WERI-Rb-1 (cell line): Measurements from ENCODE around the gene HBP1.

ENCODE experiments used
- DNase-seq: peaks from one replicate; pipeline ENCODE4 v3.0.0-alpha.2; 2020
- H3K27ac ChIP-seq: fragments of 250-450 bp; sonication (Bioruptor Pico); 2 replicates; pipeline ENCODE4 v1.5.1; 2020; ENCODE audit warnings: mild to moderate bottlenecking, moderate library complexity
- H3K27me3 ChIP-seq: fragments of 250-450 bp; sonication (Bioruptor Pico); 2 replicates; pipeline ENCODE4 v1.5.1; 2021; ENCODE audit warnings: mild to moderate bottlenecking, low read depth, moderate library complexity; ENCODE audit not compliant: insufficient read depth, severe bottlenecking
- H3K36me3 ChIP-seq: fragments of 250-450 bp; sonication (Bioruptor Pico); 2 replicates; pipeline ENCODE4 v1.5.1; 2020; ENCODE audit warnings: mild to moderate bottlenecking, moderate library complexity
- H3K4me3 ChIP-seq: 2 replicates; pipeline ENCODE4 v1.5.1; 2011; ENCODE audit warnings: low read depth, mild to moderate bottlenecking, control low read depth, low read length
- H3K9me3 ChIP-seq: fragments of 250-450 bp; sonication (Bioruptor Pico); 2 replicates; pipeline ENCODE4 v1.5.1; 2021; ENCODE audit warnings: mild to moderate bottlenecking, moderate library complexity; ENCODE audit not compliant: severe bottlenecking
- TF ChIP-seq, protein P1 (sequence below): IDR thresholded peaks from 2 replicates; pipeline ENCODE4 v1.5.1; 2011; ENCODE audit warnings: low read depth, mild to moderate bottlenecking, control low read depth, inconsistent platforms, low read length

HBP1 gene, protein sequence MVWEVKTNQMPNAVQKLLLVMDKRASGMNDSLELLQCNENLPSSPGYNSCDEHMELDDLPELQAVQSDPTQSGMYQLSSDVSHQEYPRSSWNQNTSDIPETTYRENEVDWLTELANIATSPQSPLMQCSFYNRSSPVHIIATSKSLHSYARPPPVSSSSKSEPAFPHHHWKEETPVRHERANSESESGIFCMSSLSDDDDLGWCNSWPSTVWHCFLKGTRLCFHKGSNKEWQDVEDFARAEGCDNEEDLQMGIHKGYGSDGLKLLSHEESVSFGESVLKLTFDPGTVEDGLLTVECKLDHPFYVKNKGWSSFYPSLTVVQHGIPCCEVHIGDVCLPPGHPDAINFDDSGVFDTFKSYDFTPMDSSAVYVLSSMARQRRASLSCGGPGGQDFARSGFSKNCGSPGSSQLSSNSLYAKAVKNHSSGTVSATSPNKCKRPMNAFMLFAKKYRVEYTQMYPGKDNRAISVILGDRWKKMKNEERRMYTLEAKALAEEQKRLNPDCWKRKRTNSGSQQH

DNA sequence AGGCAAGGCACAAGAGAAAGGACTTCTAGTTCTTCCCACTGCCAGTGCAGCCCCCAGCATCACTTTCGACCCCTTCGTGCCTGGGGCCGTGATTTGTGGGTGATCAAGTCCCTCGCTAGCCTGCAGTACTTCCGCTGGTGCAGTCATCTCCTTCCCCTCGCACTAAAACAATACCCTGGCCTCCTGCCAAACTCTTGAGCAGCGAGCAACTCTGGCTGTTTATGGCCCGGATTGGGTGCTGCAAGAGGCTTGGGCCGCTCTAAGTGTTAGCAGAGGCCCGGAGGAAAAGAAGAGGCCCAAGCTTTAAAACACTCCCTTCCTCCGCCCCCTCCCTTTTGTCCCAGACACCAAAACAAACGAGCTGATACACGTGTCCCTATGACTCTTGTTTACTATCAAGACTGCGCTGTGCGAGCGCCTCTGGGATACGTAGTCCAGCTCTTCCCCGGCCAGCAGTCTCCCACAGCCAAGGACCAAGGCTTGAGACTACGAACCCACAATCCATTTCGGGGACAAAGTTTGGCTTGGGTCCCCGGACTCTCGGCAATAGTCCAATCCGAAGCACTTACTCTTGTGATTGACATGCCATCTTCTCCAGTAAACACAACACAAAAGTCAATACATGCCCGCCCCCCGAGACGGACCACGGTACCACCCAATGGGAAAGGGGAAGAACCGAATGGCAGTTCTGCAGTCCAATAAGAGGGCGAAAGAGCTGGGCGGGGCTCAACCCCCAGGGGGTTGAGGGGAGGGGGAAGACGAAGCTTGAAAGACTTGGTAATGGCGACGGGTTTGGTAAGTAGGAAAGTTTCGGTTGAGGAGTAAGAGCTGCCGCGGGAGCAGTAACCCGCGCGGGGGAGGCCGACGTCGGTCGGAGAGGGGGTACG lies at the start of gene HBP1:
Gene HBP1 (plus strand): TSS at position 771 of the 887 bp plus-strand sequence. CDS start 10,891 bp downstream, outside the sequence.
- Histone ChIP-seq H3K4me3 (peak within 1 kb of the TSS; percentile 86), H3K36me3 (no peaks in the 10 kb centered on the region), H3K27me3 (no peaks in the 10 kb centered on the region), H3K9me3 (no peaks in the 10 kb centered on the region), H3K27ac (peak within 1 kb of the TSS; percentile 90)
- TF ChIP-seq, protein P1, sequence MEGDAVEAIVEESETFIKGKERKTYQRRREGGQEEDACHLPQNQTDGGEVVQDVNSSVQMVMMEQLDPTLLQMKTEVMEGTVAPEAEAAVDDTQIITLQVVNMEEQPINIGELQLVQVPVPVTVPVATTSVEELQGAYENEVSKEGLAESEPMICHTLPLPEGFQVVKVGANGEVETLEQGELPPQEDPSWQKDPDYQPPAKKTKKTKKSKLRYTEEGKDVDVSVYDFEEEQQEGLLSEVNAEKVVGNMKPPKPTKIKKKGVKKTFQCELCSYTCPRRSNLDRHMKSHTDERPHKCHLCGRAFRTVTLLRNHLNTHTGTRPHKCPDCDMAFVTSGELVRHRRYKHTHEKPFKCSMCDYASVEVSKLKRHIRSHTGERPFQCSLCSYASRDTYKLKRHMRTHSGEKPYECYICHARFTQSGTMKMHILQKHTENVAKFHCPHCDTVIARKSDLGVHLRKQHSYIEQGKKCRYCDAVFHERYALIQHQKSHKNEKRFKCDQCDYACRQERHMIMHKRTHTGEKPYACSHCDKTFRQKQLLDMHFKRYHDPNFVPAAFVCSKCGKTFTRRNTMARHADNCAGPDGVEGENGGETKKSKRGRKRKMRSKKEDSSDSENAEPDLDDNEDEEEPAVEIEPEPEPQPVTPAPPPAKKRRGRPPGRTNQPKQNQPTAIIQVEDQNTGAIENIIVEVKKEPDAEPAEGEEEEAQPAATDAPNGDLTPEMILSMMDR = no peak
- peak; percentile 98 for DNase-seq

DNA sequence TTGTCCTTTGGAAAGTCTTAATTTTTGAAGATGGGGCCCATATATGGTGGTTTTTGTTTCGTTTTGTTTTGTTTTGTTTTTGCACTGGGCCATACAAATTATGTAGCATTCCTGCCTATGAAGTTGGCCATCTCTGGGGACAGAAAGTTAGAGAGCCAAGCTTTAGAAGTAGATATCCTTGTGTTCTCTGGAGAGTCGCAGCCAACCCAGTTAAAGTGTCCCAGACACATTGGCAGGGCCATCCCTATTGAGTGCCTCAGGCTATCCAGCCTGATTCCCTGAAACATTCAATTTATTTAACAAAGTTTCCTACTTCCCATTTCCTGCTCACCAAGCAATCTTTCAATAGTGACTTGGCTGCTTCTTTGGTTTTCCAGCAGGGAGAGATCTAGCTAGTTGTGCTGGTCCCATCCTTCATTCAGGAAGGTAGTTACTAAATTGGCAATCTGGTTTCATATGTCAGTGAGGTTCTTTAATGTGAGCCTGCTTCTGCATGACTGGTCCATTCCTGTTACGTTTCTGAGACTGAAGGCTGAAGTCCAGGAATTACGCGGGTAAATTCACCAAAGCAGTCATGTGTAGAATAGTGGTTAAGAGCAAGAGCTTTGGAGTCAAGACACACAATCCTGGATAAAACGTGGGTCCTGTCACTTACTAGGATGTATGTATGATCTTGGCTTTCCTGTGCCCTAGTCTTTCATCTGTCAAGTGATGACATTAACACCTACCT lies 49.3 kb upstream of the HBP1 start:
- Histone ChIP-seq H3K27ac (no peak overlapping the region), H3K9me3 (no peaks in the 10 kb centered on the region), H3K4me3 (no peak overlapping the region), H3K36me3 (no peaks in the 10 kb centered on the region), H3K27me3 (no peaks in the 10 kb centered on the region)
- TF ChIP-seq, protein P1 = no peak
- no peak for DNase-seq

DNA sequence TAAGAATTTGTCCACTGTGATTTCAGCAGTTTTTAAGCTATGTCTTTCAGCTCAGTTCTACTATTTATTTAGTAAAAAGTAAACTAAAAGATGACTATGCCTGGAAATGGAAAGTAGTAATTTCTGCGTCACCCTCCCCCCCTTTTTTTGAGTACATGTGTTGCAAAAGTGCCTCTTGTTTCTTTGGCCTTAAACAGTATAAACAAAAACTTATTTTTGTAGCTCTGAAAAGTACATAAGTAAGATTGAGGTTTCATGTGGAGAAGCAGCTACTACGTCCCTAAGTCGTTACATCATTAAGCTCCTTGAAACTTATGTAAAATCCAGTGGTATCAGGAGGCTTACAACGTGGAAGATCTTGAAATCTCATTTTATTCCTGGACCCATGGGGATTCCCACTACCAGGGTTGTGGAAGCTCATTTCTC lies 46.3 kb upstream of the HBP1 start:
- Histone ChIP-seq H3K4me3 (no peak overlapping the region), H3K27me3 (no peaks in the 10 kb centered on the region), H3K27ac (no peak overlapping the region), H3K36me3 (no peaks in the 10 kb centered on the region), H3K9me3 (no peaks in the 10 kb centered on the region)
- TF ChIP-seq, protein P1 = no peak
- DNase-seq = no peak

DNA sequence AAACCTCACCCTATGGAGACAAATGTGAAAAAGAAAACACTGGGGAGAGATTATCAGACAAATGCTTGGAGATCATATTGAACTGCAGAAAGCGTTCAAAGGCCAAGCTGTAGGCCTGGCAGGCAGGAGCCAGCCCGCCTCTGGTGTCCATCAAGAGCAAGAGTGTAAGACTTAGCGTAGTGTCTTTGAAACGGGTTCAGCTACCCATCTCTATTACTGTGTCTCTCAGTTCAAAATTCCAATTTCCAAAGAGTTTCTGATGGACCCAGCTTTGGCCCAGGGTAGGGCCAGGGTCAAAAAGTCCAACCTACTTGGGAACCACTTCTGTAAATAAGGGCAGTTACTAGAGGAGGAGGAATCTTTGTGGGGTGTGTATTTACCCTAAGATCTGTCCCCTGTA lies 45.4 kb upstream of the HBP1 start:
- no peaks in the 10 kb centered on the region for H3K36me3 ChIP-seq
- DNase-seq = no peak

DNA sequence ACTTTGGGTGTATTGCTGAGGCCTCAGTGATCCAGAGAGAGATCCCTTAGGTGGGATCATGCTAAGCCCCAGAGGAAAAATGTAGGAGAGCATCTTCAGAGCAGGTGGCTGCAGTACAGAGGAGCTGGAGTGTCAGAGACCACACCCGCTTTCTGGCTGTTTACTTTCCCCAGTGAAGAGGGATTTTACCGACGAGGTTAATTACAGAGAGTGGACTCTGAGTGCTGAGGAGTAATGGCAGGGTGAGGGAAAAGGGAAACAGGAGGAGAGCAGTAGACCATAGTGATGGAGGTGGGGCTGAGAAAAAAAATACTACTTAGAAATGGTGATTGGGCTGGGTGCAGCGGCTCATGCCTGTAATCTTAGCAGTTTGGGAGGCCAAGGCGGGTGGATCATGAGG lies 43.3 kb upstream of the HBP1 start:
- Histone ChIP-seq H3K4me3 (no peak overlapping the region), H3K27me3 (no peaks in the 10 kb centered on the region), H3K27ac (no peak overlapping the region), H3K9me3 (no peaks in the 10 kb centered on the region), H3K36me3 (no peaks in the 10 kb centered on the region)
- no peak for DNase-seq
- TF ChIP-seq, protein P1 = no peak

More for the DNA sequence above, 45.4 kb upstream of the HBP1 start:
- no peaks in the 10 kb centered on the region for H3K9me3 ChIP-seq
- H3K4me3 ChIP-seq = no peak overlapping the region
- no peak overlapping the region for H3K27ac ChIP-seq
- TF ChIP-seq, protein P1 = no peak
- no peaks in the 10 kb centered on the region for H3K27me3 ChIP-seq
